ENCODE data around the gene YTHDC1.
"Not testable (repeated sequence)": the region's sequence is repeated elsewhere in the genome, so short reads cannot be mapped to it uniquely, and the experiment has no call there.

YTHDC1 gene

GRCh38 chr4:68349649-68350360 is at the start of gene YTHDC1:
Gene YTHDC1, minus strand, starts transcription at chr4:68350090. Its CDS starts 337 bp downstream, at chr4:68349753.
- DNase-seq, result peak; percentile 92 to 94

- DNase-seq, result no peak
These were observed 49.4 kb upstream of the YTHDC1 start for GRCh38 chr4:68399306-68399705.

- DNase-seq, result no peak
These were observed 46.9 kb upstream of the YTHDC1 start for GRCh38 chr4:68396756-68397155.

GRCh38 chr4:68391436-68391835 is 41.5 kb upstream of the YTHDC1 start:
- DNase-seq, result no peak

- DNase-seq, result no peak
These were observed 40.5 kb upstream of the YTHDC1 start for GRCh38 chr4:68390205-68390935.

- not testable (repeated sequence) for DNase-seq
These were observed 39.6 kb upstream of the YTHDC1 start for GRCh38 chr4:68389386-68389913.

- no peak for DNase-seq
These were observed 38.5 kb upstream of the YTHDC1 start for GRCh38 chr4:68388347-68388865.

GRCh38 chr4:68385267-68385666 is 35.4 kb upstream of the YTHDC1 start:
- no peak for DNase-seq

GRCh38 chr4:68383115-68383514 is 33.2 kb upstream of the YTHDC1 start:
- no peak for DNase-seq

- no peak for DNase-seq
These were observed 28.3 kb upstream of the YTHDC1 start for GRCh38 chr4:68378226-68378625.

GRCh38 chr4:68375667-68376559 is 26.0 kb upstream of the YTHDC1 start:
- peak; percentile 3 to 68 for DNase-seq

- DNase-seq, result peak; percentile 74 to 88
These were observed 23.6 kb upstream of the YTHDC1 start for GRCh38 chr4:68373513-68373912.

- no peak for DNase-seq
These were observed 22.7 kb upstream of the YTHDC1 start for GRCh38 chr4:68372588-68372987.

- DNase-seq, result no peak
These were observed 19.4 kb upstream of the YTHDC1 start for GRCh38 chr4:68369142-68369805.

- no peak for DNase-seq
These were observed 18.8 kb upstream of the YTHDC1 start for GRCh38 chr4:68368691-68369131.

- no peak for DNase-seq
These were observed 17.9 kb upstream of the YTHDC1 start for GRCh38 chr4:68367835-68368234.

- no peak for DNase-seq
These were observed 16.7 kb upstream of the YTHDC1 start for GRCh38 chr4:68366600-68366999.

- no peak for DNase-seq
These were observed 15.2 kb upstream of the YTHDC1 start for GRCh38 chr4:68365068-68365467.

- no peak for DNase-seq
These were observed 11.3 kb upstream of the YTHDC1 start for GRCh38 chr4:68361146-68361589.

- DNase-seq, result no peak
These were observed 10.5 kb upstream of the YTHDC1 start for GRCh38 chr4:68360231-68360968.

- DNase-seq, result no peak
These were observed 9.6 kb upstream of the YTHDC1 start for GRCh38 chr4:68359508-68359907.
